Measurements from ENCODE around the gene SHISAL1.

The SHISAL1 gene

GRCh38 chr22:44213489-44214043 is 99.2 kb downstream of the SHISAL1 start:
- Histone ChIP-seq H3K36me3 (ENCODE audit: control insufficient read depth, insufficient read depth, low read length) (no peaks in the 10 kb centered on the region), H3K27me3 (replicated peaks; ENCODE audit: control insufficient read depth, insufficient read depth, low read length, poor library complexity, severe bottlenecking) (no peaks in the 10 kb centered on the region), H3K9me3 (ENCODE audit: control insufficient read depth, low read length) (peaks cover 3% of the 10 kb centered on the region), H3K27ac (ENCODE audit: insufficient read depth, low read length, poor library complexity, severe bottlenecking) (no peak overlapping the region), H3K4me1 (ENCODE audit: control insufficient read depth, insufficient read depth, low read length, poor library complexity, severe bottlenecking) (no peaks in the 10 kb centered on the region), H3K4me3 (ENCODE audit: insufficient read depth, low read depth, low read length, poor library complexity, severe bottlenecking) (no peak overlapping the region)
- no peak for DNase-seq

- no peak for DNase-seq
- Histone ChIP-seq H3K27ac (ENCODE audit: insufficient read depth, low read length, poor library complexity, severe bottlenecking) (no peak overlapping the region), H3K27me3 (replicated peaks; ENCODE audit: control insufficient read depth, insufficient read depth, low read length, poor library complexity, severe bottlenecking) (no peaks in the 10 kb centered on the region), H3K4me1 (ENCODE audit: control insufficient read depth, insufficient read depth, low read length, poor library complexity, severe bottlenecking) (no peaks in the 10 kb centered on the region), H3K4me3 (ENCODE audit: insufficient read depth, low read depth, low read length, poor library complexity, severe bottlenecking) (no peak overlapping the region), H3K36me3 (ENCODE audit: control insufficient read depth, insufficient read depth, low read length) (no peaks in the 10 kb centered on the region), H3K9me3 (ENCODE audit: control insufficient read depth, low read length) (peaks cover 3% of the 10 kb centered on the region)
These were observed 99.8 kb downstream of the SHISAL1 start for GRCh38 chr22:44212936-44213335.

- H3K36me3 ChIP-seq (ENCODE audit: control insufficient read depth, insufficient read depth, low read length): no peaks in the 10 kb centered on the region
- no peaks in the 10 kb centered on the region for H3K4me1 ChIP-seq (ENCODE audit: control insufficient read depth, insufficient read depth, low read length, poor library complexity, severe bottlenecking)
- no peaks in the 10 kb centered on the region for H3K27me3 ChIP-seq (replicated peaks; ENCODE audit: control insufficient read depth, insufficient read depth, low read length, poor library complexity, severe bottlenecking)
- H3K9me3 ChIP-seq (ENCODE audit: control insufficient read depth, low read length): peaks cover 3% of the 10 kb centered on the region
- no peak for DNase-seq
- no peak overlapping the region for H3K4me3 ChIP-seq (ENCODE audit: insufficient read depth, low read depth, low read length, poor library complexity, severe bottlenecking)
- no peak overlapping the region for H3K27ac ChIP-seq (ENCODE audit: insufficient read depth, low read length, poor library complexity, severe bottlenecking)
These were observed 100.5 kb downstream of the SHISAL1 start for GRCh38 chr22:44211946-44212930.

- Histone ChIP-seq H3K36me3 (ENCODE audit: control insufficient read depth, insufficient read depth, low read length) (no peaks in the 10 kb centered on the region), H3K27ac (ENCODE audit: insufficient read depth, low read length, poor library complexity, severe bottlenecking) (no peak overlapping the region), H3K4me1 (ENCODE audit: control insufficient read depth, insufficient read depth, low read length, poor library complexity, severe bottlenecking) (no peaks in the 10 kb centered on the region), H3K27me3 (replicated peaks; ENCODE audit: control insufficient read depth, insufficient read depth, low read length, poor library complexity, severe bottlenecking) (no peaks in the 10 kb centered on the region), H3K9me3 (ENCODE audit: control insufficient read depth, low read length) (peaks cover 3% of the 10 kb centered on the region), H3K4me3 (ENCODE audit: insufficient read depth, low read depth, low read length, poor library complexity, severe bottlenecking) (no peak overlapping the region)
- DNase-seq: no peak
These were observed 101.3 kb downstream of the SHISAL1 start for GRCh38 chr22:44211256-44211945.

GRCh38 chr22:44210722-44211121 is 102.0 kb downstream of the SHISAL1 start:
- Histone ChIP-seq H3K4me3 (ENCODE audit: insufficient read depth, low read depth, low read length, poor library complexity, severe bottlenecking) (no peak overlapping the region), H3K27me3 (replicated peaks; ENCODE audit: control insufficient read depth, insufficient read depth, low read length, poor library complexity, severe bottlenecking) (no peaks in the 10 kb centered on the region), H3K4me1 (ENCODE audit: control insufficient read depth, insufficient read depth, low read length, poor library complexity, severe bottlenecking) (no peaks in the 10 kb centered on the region), H3K36me3 (ENCODE audit: control insufficient read depth, insufficient read depth, low read length) (no peaks in the 10 kb centered on the region), H3K9me3 (ENCODE audit: control insufficient read depth, low read length) (peaks cover 3% of the 10 kb centered on the region), H3K27ac (ENCODE audit: insufficient read depth, low read length, poor library complexity, severe bottlenecking) (no peak overlapping the region)
- no peak for DNase-seq

GRCh38 chr22:44209343-44209742 is 103.4 kb downstream of the SHISAL1 start:
- no peak overlapping the region for H3K4me3 ChIP-seq (ENCODE audit: insufficient read depth, low read depth, low read length, poor library complexity, severe bottlenecking)

GRCh38 chr22:44207981-44208317 is 104.8 kb downstream of the SHISAL1 start:
- peaks cover 3% of the 10 kb centered on the region for H3K9me3 ChIP-seq (ENCODE audit: control insufficient read depth, low read length)
- DNase-seq: no peak
- no peaks in the 10 kb centered on the region for H3K4me1 ChIP-seq (ENCODE audit: control insufficient read depth, insufficient read depth, low read length, poor library complexity, severe bottlenecking)
- H3K36me3 ChIP-seq (ENCODE audit: control insufficient read depth, insufficient read depth, low read length): no peaks in the 10 kb centered on the region
- H3K27me3 ChIP-seq (replicated peaks; ENCODE audit: control insufficient read depth, insufficient read depth, low read length, poor library complexity, severe bottlenecking): no peaks in the 10 kb centered on the region
- H3K27ac ChIP-seq (ENCODE audit: insufficient read depth, low read length, poor library complexity, severe bottlenecking): no peak overlapping the region
- no peak overlapping the region for H3K4me3 ChIP-seq (ENCODE audit: insufficient read depth, low read depth, low read length, poor library complexity, severe bottlenecking)

More at GRCh38 chr22:44209343-44209742, 103.4 kb downstream of the SHISAL1 start:
- peaks cover 3% of the 10 kb centered on the region for H3K9me3 ChIP-seq (ENCODE audit: control insufficient read depth, low read length)
- no peak overlapping the region for H3K27ac ChIP-seq (ENCODE audit: insufficient read depth, low read length, poor library complexity, severe bottlenecking)
- no peaks in the 10 kb centered on the region for H3K36me3 ChIP-seq (ENCODE audit: control insufficient read depth, insufficient read depth, low read length)
- no peak for DNase-seq
- no peaks in the 10 kb centered on the region for H3K4me1 ChIP-seq (ENCODE audit: control insufficient read depth, insufficient read depth, low read length, poor library complexity, severe bottlenecking)
- H3K27me3 ChIP-seq (replicated peaks; ENCODE audit: control insufficient read depth, insufficient read depth, low read length, poor library complexity, severe bottlenecking): no peaks in the 10 kb centered on the region

- Histone ChIP-seq H3K4me3 (ENCODE audit: insufficient read depth, low read depth, low read length, poor library complexity, severe bottlenecking) (no peak overlapping the region), H3K4me1 (ENCODE audit: control insufficient read depth, insufficient read depth, low read length, poor library complexity, severe bottlenecking) (no peaks in the 10 kb centered on the region), H3K36me3 (ENCODE audit: control insufficient read depth, insufficient read depth, low read length) (no peaks in the 10 kb centered on the region), H3K27ac (ENCODE audit: insufficient read depth, low read length, poor library complexity, severe bottlenecking) (no peak overlapping the region), H3K27me3 (replicated peaks; ENCODE audit: control insufficient read depth, insufficient read depth, low read length, poor library complexity, severe bottlenecking) (no peaks in the 10 kb centered on the region), H3K9me3 (ENCODE audit: control insufficient read depth, low read length) (peaks cover 3% of the 10 kb centered on the region)
- no peak for DNase-seq
These were observed 105.4 kb downstream of the SHISAL1 start for GRCh38 chr22:44207173-44207980.

- no peaks in the 10 kb centered on the region for H3K27me3 ChIP-seq (replicated peaks; ENCODE audit: control insufficient read depth, insufficient read depth, low read length, poor library complexity, severe bottlenecking)
- no peaks in the 10 kb centered on the region for H3K36me3 ChIP-seq (ENCODE audit: control insufficient read depth, insufficient read depth, low read length)
- no peaks in the 10 kb centered on the region for H3K4me1 ChIP-seq (ENCODE audit: control insufficient read depth, insufficient read depth, low read length, poor library complexity, severe bottlenecking)
- DNase-seq: no peak
- H3K4me3 ChIP-seq (ENCODE audit: insufficient read depth, low read depth, low read length, poor library complexity, severe bottlenecking): no peak overlapping the region
- no peak overlapping the region for H3K27ac ChIP-seq (ENCODE audit: insufficient read depth, low read length, poor library complexity, severe bottlenecking)
- H3K9me3 ChIP-seq (ENCODE audit: control insufficient read depth, low read length): peaks cover 3% of the 10 kb centered on the region
These were observed 106.1 kb downstream of the SHISAL1 start for GRCh38 chr22:44206696-44207095.

Measured in effector memory CD4-positive, alpha-beta T cell (primary cell).